Fibroblast of lung (primary cell): ENCODE results near the gene COX7B2. TPM values are rescaled to one million over a fixed set of nuclear protein-coding genes. Genes with fewer than 3 reads are reported as not detected.

ENCODE experiments used
- DNase-seq, 2 donors: peaks; one replicate each; pipeline versions ENCODE4 v3.0.0 to v3.0.0-alpha.2; 2010; ENCODE audit warnings: low read depth in 2 of 2
- H2AFZ ChIP-seq: 2 replicates; pipeline ENCODE4 v1.5.1; 2012; ENCODE audit warnings: low read length, control low read depth, inconsistent platforms
- H3K27ac ChIP-seq: 2 replicates; pipeline ENCODE4 v1.5.1; 2011; ENCODE audit warnings: low read length, control low read depth; ENCODE audit not compliant: insufficient read depth
- H3K27me3 ChIP-seq: 2 replicates; pipeline ENCODE4 v1.5.1; 2011; ENCODE audit warnings: mild to moderate bottlenecking, low read length; ENCODE audit not compliant: control insufficient read depth, insufficient read depth
- H3K36me3 ChIP-seq: 2 replicates; pipeline ENCODE4 v1.5.1; 2011; ENCODE audit warnings: low read length; ENCODE audit not compliant: control insufficient read depth, insufficient read depth
- H3K4me1 ChIP-seq: 2 replicates; pipeline ENCODE4 v1.5.1; 2011; ENCODE audit warnings: low read length; ENCODE audit not compliant: control insufficient read depth, insufficient read depth; ENCODE audit errors: extremely low read depth
- H3K4me2 ChIP-seq: 2 replicates; pipeline ENCODE4 v1.5.1; 2011; ENCODE audit warnings: low read length, control low read depth; ENCODE audit not compliant: insufficient read depth; ENCODE audit errors: extremely low read depth
- H3K4me3 ChIP-seq, 4 experiments: fragments of 200-600 bp in 1 of 4; sonication (generic) in 1 of 4; replicated peaks in 1 of 4; 2 replicates each; pipeline ENCODE4 v1.5.1; 2011 to 2016; ENCODE audit warnings: low read length in 4 of 4, low read depth in 3 of 4, mild to moderate bottlenecking in 3 of 4, control low read depth in 2 of 4, inconsistent platforms in 1 of 4, mixed read lengths in 1 of 4; ENCODE audit not compliant: insufficient read depth in 1 of 4; ENCODE audit errors: control extremely low read depth in 1 of 4
- H3K79me2 ChIP-seq: 2 replicates; pipeline ENCODE4 v1.5.1; 2012; ENCODE audit warnings: mild to moderate bottlenecking, low read length, inconsistent platforms; ENCODE audit not compliant: control insufficient read depth, insufficient read depth
- H3K9ac ChIP-seq: 2 replicates; pipeline ENCODE4 v1.5.1; 2011; ENCODE audit warnings: mild to moderate bottlenecking, low read length, control low read depth; ENCODE audit not compliant: insufficient read depth
- H3K9me3 ChIP-seq: 2 replicates; pipeline ENCODE4 v1.5.1; 2012; ENCODE audit warnings: low read depth, low read length; ENCODE audit not compliant: control insufficient read depth, insufficient read depth
- H4K20me1 ChIP-seq: 2 replicates; pipeline ENCODE4 v1.5.1; 2011; ENCODE audit warnings: low read length; ENCODE audit not compliant: control insufficient read depth, insufficient read depth; ENCODE audit errors: extremely low read depth
- EZH2 ChIP-seq: IDR thresholded peaks from 2 replicates; pipeline ENCODE4 v1.5.1; 2012; ENCODE audit warnings: low read length, control low read depth, mild to moderate bottlenecking; ENCODE audit errors: missing control alignments
- polyA plus RNA-seq, 2 donors: library from polyadenylated mRNA; depleted of rRNA in 1 of 2; stranded (reverse) in 1 of 2; unstranded in 1 of 2; fragments of >200 nt; gene quantifications; 2 replicates each; pipeline ENCODE4 v1.2.1, GENCODE V29; 2011 to 2012; ENCODE audit warnings: missing spikeins in 1 of 2
- total RNA-seq: library from RNA; depleted of rRNA; stranded (reverse); fragments of >200 nt; gene quantifications from 2 replicates; pipeline ENCODE4 v1.2.1, GENCODE V29; 2014
- TF ChIP-seq, protein P1 (sequence below), 2 donors: IDR thresholded peaks in 1 of 2; conservative IDR thresholded peaks in 1 of 2; 1 replicate in 1 of 2; 2 replicates in 1 of 2; pipeline ENCODE4 v1.5.1; 2011 to 2012; ENCODE audit warnings: low read length in 2 of 2, control low read depth in 1 of 2, inconsistent platforms in 1 of 2, low read depth in 1 of 2, mild to moderate bottlenecking in 1 of 2

The COX7B2 gene
- total and polyA plus RNA-seq, 2 donors (not counting 1 experiment from before 2014, with no cell fraction given): not detected

DNA sequence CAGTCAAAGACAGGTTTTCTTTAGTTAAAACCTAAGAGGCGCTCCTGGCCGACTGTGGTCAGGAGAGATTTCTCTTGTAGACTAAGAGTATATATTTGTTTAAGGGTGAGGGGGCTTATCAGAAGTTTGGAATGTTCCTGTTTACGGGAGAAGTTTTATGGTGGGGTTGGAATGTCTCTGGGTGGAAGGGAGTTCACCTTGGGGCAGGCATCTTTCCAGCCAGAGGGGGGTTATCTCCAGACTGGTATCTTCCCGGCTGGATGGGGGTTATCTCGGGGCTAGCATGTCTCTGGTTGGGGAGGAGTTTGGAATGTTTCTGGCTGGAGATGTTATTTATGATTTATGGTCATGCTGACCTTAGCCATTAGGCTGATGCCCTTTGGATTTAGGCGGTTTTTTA lies 116.0 kb downstream of the COX7B2 start:
- Histone ChIP-seq H2AFZ (no peak overlapping the region), H3K36me3 (no peaks in the 10 kb centered on the region), H3K79me2 (no peaks in the 10 kb centered on the region), H3K4me1 (no peaks in the 10 kb centered on the region), H3K4me2 (no peak overlapping the region), H3K9ac (no peak overlapping the region), H3K9me3 (no peaks in the 10 kb centered on the region), H3K4me3 (no peak overlapping the region), H3K27ac (no peak overlapping the region), H3K27me3 (no peaks in the 10 kb centered on the region), H4K20me1 (no peaks in the 10 kb centered on the region)
- TF ChIP-seq EZH2: no peak
- TF ChIP-seq, protein P1, sequence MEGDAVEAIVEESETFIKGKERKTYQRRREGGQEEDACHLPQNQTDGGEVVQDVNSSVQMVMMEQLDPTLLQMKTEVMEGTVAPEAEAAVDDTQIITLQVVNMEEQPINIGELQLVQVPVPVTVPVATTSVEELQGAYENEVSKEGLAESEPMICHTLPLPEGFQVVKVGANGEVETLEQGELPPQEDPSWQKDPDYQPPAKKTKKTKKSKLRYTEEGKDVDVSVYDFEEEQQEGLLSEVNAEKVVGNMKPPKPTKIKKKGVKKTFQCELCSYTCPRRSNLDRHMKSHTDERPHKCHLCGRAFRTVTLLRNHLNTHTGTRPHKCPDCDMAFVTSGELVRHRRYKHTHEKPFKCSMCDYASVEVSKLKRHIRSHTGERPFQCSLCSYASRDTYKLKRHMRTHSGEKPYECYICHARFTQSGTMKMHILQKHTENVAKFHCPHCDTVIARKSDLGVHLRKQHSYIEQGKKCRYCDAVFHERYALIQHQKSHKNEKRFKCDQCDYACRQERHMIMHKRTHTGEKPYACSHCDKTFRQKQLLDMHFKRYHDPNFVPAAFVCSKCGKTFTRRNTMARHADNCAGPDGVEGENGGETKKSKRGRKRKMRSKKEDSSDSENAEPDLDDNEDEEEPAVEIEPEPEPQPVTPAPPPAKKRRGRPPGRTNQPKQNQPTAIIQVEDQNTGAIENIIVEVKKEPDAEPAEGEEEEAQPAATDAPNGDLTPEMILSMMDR (conservative IDR thresholded peaks at IDR 0.05 in 1 of 2, IDR thresholded peaks at IDR 0.05 in 1 of 2; ENCODE audit: low read depth in 1 of 2, low read length in 2 of 2): no peak
- DNase-seq: no peak

DNA sequence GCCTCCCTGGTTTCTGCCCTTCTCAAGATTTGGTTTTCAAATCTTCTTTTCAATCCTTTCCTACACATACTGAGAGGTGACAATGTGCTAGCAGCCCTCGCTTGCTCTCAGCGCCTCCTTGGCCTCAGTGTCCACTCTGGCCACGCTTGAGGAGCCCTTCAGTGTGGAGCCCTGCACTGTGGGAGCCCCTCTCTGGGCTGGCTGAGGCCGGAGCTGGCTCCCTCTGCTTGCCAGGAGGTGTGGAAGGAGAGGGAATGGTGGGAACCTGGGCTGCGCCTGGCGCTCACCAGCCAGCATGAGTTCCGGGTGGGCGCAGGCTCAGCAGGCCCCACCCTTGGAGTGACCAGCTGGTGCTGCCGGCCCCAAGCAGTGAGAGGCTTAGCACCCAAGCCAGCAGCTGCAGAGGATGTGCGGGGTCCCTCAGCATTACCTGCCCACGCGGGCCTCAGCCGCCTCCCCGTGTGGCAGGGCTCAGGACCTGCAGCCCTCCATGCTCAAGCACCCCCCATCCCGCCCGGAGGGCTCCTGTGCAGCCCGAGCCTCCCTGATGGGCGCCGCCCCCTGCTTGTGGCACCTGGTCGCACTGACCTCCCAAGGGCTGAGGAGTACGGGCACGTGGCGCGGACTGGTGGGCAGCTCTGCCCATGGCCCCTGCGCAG lies 127.5 kb downstream of the COX7B2 start:
- Histone ChIP-seq H2AFZ (no peak overlapping the region), H3K9ac (no peak overlapping the region), H3K36me3 (no peaks in the 10 kb centered on the region), H3K27ac (no peak overlapping the region), H3K27me3 (no peaks in the 10 kb centered on the region), H3K9me3 (no peaks in the 10 kb centered on the region), H3K4me2 (no peak overlapping the region), H3K79me2 (no peaks in the 10 kb centered on the region), H3K4me1 (no peaks in the 10 kb centered on the region), H4K20me1 (no peaks in the 10 kb centered on the region), H3K4me3 (no peak overlapping the region)
- TF ChIP-seq, protein P1 (conservative IDR thresholded peaks at IDR 0.05 in 1 of 2, IDR thresholded peaks at IDR 0.05 in 1 of 2; ENCODE audit: low read depth in 1 of 2, low read length in 2 of 2): no peak
- TF ChIP-seq EZH2: no peak
- DNase-seq: no peak

DNA sequence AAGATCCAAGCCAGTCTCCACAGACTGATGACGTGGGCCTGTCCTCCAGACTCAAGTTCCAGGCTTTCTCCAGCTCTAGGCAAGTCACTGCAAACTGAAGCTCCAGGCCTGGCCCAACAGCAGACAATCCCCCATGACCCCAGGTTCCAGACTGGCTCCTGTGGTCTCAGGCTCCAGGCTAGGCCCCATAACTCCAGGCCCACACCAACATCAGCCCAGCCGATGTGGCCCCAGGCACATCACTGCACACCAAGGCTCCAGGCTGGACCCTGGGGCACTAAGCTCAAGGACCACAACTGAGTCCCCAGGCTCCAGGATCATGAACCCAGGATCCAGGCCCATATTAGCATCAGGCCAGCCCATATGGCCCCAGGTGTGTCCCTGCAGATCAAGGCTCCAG lies 143.6 kb downstream of the COX7B2 start:
- no peak overlapping the region for H2AFZ ChIP-seq
- H4K20me1 ChIP-seq: no peaks in the 10 kb centered on the region
- no peak overlapping the region for H3K27ac ChIP-seq
- DNase-seq: no peak
- TF ChIP-seq EZH2: no peak
- TF ChIP-seq, protein P1 (conservative IDR thresholded peaks at IDR 0.05 in 1 of 2, IDR thresholded peaks at IDR 0.05 in 1 of 2; ENCODE audit: low read depth in 1 of 2, low read length in 2 of 2): no peak
- H3K27me3 ChIP-seq: no peaks in the 10 kb centered on the region
- no peak overlapping the region for H3K4me3 ChIP-seq
- no peak overlapping the region for H3K4me2 ChIP-seq
- H3K9me3 ChIP-seq: no peaks in the 10 kb centered on the region
- H3K9ac ChIP-seq: no peak overlapping the region
- no peaks in the 10 kb centered on the region for H3K4me1 ChIP-seq
- H3K36me3 ChIP-seq: no peaks in the 10 kb centered on the region
- no peaks in the 10 kb centered on the region for H3K79me2 ChIP-seq
